HepG2 (cell line): ENCODE measurements around the gene TMPRSS11E. TPM values are rescaled to one million over a fixed set of nuclear protein-coding genes. Genes with fewer than 3 reads are reported as not detected.

Experiments
- ATF7-NPFF ChIP-seq: sonication (generic); formaldehyde crosslinking; IDR thresholded peaks from 2 replicates; pipeline ENCODE4 v1.8.1; 2023; ENCODE audit warnings: mild to moderate bottlenecking, low read depth, missing genetic modification reagents, moderate library complexity
- BHLHE40 ChIP-seq: IDR thresholded peaks from 2 replicates; pipeline ENCODE4 v1.6.1; 2011; ENCODE audit warnings: low read length, improper control_type of control experiment
- BRF2 ChIP-seq: sonication (generic); formaldehyde crosslinking; IDR thresholded peaks from 2 replicates; pipeline ENCODE4 v1.8.1; 2022; ENCODE audit warnings: mild to moderate bottlenecking, missing genetic modification reagents
- CSRNP1 ChIP-seq: sonication (generic); formaldehyde crosslinking; IDR thresholded peaks from 2 replicates; pipeline ENCODE4 v1.8.1; 2023; ENCODE audit warnings: mild to moderate bottlenecking, missing genetic modification reagents
- DZIP1 ChIP-seq: sonication (generic); formaldehyde crosslinking; IDR thresholded peaks from 2 replicates; pipeline ENCODE4 v1.5.0; 2020; ENCODE audit warnings: mild to moderate bottlenecking, missing genetic modification reagents
- HNF4A ChIP-seq: sonication (generic); formaldehyde crosslinking; IDR thresholded peaks from 2 replicates; pipeline ENCODE4 v1.4.0; 2020; ENCODE audit warnings: missing genetic modification reagents
- IRF2 ChIP-seq: IDR thresholded peaks from 2 replicates; pipeline ENCODE4 v1.6.1; 2018; ENCODE audit warnings: missing genetic modification reagents, missing compliant biosample characterization
- KDM2A ChIP-seq: sonication (generic); formaldehyde crosslinking; IDR thresholded peaks from 2 replicates; pipeline ENCODE4 v1.4.0; 2020; ENCODE audit warnings: low read depth, missing genetic modification reagents, borderline replicate concordance
- SKI ChIP-seq: fragments of 450-650 bp; IDR thresholded peaks from one replicate; pipeline ENCODE4 v1.6.1; 2018; ENCODE audit warnings: mild to moderate bottlenecking; ENCODE audit not compliant: partially characterized antibody
- TEAD3 ChIP-seq: optimal IDR thresholded peaks from 2 replicates; pipeline ENCODE3; 2016; ENCODE audit warnings: borderline replicate concordance
- ZGPAT ChIP-seq: IDR thresholded peaks from 2 replicates; pipeline ENCODE4 v1.6.1; 2016; ENCODE audit warnings: mild to moderate bottlenecking
- ZMYM4 ChIP-seq: sonication (generic); formaldehyde crosslinking; IDR thresholded peaks from 2 replicates; pipeline ENCODE4 v1.8.1; 2023; ENCODE audit warnings: mild to moderate bottlenecking, missing genetic modification reagents
- ZNF180 ChIP-seq: sonication (generic); formaldehyde crosslinking; IDR thresholded peaks from 2 replicates; pipeline ENCODE4 v1.4.0; 2020; ENCODE audit warnings: low read depth, missing genetic modification reagents, borderline replicate concordance
- ZNF275 ChIP-seq: sonication (generic); formaldehyde crosslinking; IDR thresholded peaks from 2 replicates; pipeline ENCODE4 v1.8.0; 2022; ENCODE audit warnings: missing genetic modification reagents, mild to moderate bottlenecking, inconsistent platforms, borderline replicate concordance
- ZNF280D ChIP-seq: sonication (generic); formaldehyde crosslinking; IDR thresholded peaks from 2 replicates; pipeline ENCODE4 v1.5.1; 2020; ENCODE audit warnings: mild to moderate bottlenecking, missing genetic modification reagents
- ZNF343 ChIP-seq: sonication (generic); formaldehyde crosslinking; IDR thresholded peaks from 2 replicates; pipeline ENCODE4 v1.4.0; 2020; ENCODE audit warnings: mild to moderate bottlenecking, missing genetic modification reagents
- ZNF597 ChIP-seq: sonication (generic); formaldehyde crosslinking; IDR thresholded peaks from 2 replicates; pipeline ENCODE4 v1.5.0; 2020; ENCODE audit warnings: missing genetic modification reagents
- ZNF644 ChIP-seq: IDR thresholded peaks from 2 replicates; pipeline ENCODE4 v1.6.1; 2016; ENCODE audit warnings: low read depth
- polyA plus RNA-seq, 8 experiments: library from polyadenylated mRNA; depleted of rRNA in 3 of 8; stranded (reverse) in 7 of 8; unstranded in 1 of 8; fragments of >200 nt; fragmentation: Illumina TruSeq in 4 of 8; extraction: Trizol in 4 of 8; gene quantifications; 2 replicates each; pipeline versions ENCODE4 v1.2.1 to v1.2.3, GENCODE V29; 2011 to 2016; ENCODE audit warnings: low read depth in 4 of 8, missing spikeins in 1 of 8, mixed read lengths in 1 of 8; ENCODE audit not compliant: insufficient read depth in 1 of 8
- total RNA-seq, 5 experiments: library from RNA; depleted of rRNA; stranded (reverse); fragments of >200 nt; fragmentation: Illumina TruSeq; extraction: Trizol; gene quantifications; 2 replicates each; pipeline ENCODE4 v1.2.3, GENCODE V29; 2016; ENCODE audit warnings: low read depth in 1 of 5

TMPRSS11E gene
- total and polyA plus RNA-seq, 2 of the 13 experiments (the other 11 are each of a cell fraction or from before 2014, with no cell fraction given): not detected

- no peak for TF ChIP-seq DZIP1
- no peak for TF ChIP-seq IRF2 (CRISPR knock-in tag)
- TF ChIP-seq ZNF597 (CRISPR knock-in tag): no peak
- TF ChIP-seq ZNF280D (CRISPR knock-in tag): no peak
- TF ChIP-seq HNF4A (CRISPR knock-in tag): peak; percentile 17; the same call in 1 of the 2 replicates
- TF ChIP-seq KDM2A: no peak
- no peak for TF ChIP-seq SKI
- no peak for TF ChIP-seq ATF7-NPFF (CRISPR knock-in tag)
- no peak for TF ChIP-seq CSRNP1 (CRISPR knock-in tag)
- no peak for TF ChIP-seq ZNF180
- TF ChIP-seq ZNF343: no peak
- TF ChIP-seq ZMYM4 (CRISPR knock-in tag): no peak; the same call in 1 of the 2 replicates
- TF ChIP-seq ZNF275 (CRISPR knock-in tag): no peak
- no peak for TF ChIP-seq BHLHE40
- TF ChIP-seq ZNF644: 0 out of 2 replicates have a peak, but pooled peaks have one; percentile 11
- no peak for TF ChIP-seq TEAD3 (CRISPR knock-in tag)
- no peak for TF ChIP-seq BRF2 (CRISPR knock-in tag)
- no peak for TF ChIP-seq ZGPAT
- TF ChIP-seq, all 625 proteins: peak for 14
These were observed 73.7 kb downstream of the TMPRSS11E start (continued) for GRCh38 chr4:68520985-68521384.
